WTC11 (cell line): ENCODE data around the gene TCAIM. TPM values are rescaled to one million over a fixed set of nuclear protein-coding genes. Genes with fewer than 3 reads are reported as not detected.

Experiments
- ATAC-seq: fragments of 200-7000 bp; cut with Tn5 transposase; 2 replicates; pipeline ENCODE4 v1.10.0; 2021; ENCODE audit warnings: mild to moderate bottlenecking, moderate library complexity
- CTCF ChIA-PET: fragments of 300-600 bp; sonication (Branson Sonifier 250); formaldehyde crosslinking; loops from one replicate; lab custom pipeline; 2021; ENCODE audit warnings: antibody characterized with exemption; lab: Charles Lee
- POLR2A ChIA-PET: fragments of 350-600 bp; sonication (Branson Sonifier 250); formaldehyde crosslinking; loops from one replicate; lab custom pipeline; 2021; ENCODE audit warnings: antibody characterized with exemption; lab: Charles Lee
- DNase-seq: peaks from one replicate; pipeline ENCODE4 v3.0.0; 2021; ENCODE audit warnings: low spot score
- H3K27ac Mint-ChIP-seq: 2 replicates; pipeline ENCODE4 v1.8.0; 2021; ENCODE audit warnings: mixed read lengths
- H3K27me3 Mint-ChIP-seq: 2 replicates; pipeline ENCODE4 v1.8.0; 2021; ENCODE audit warnings: low read depth, mild to moderate bottlenecking, moderate library complexity, mixed read lengths
- H3K36me3 Mint-ChIP-seq: 2 replicates; pipeline ENCODE4 v1.8.0; 2021; ENCODE audit warnings: mixed read lengths
- H3K4me1 Mint-ChIP-seq: 2 replicates; pipeline ENCODE4 v1.8.0; 2022; ENCODE audit warnings: mixed read lengths
- H3K4me3 Mint-ChIP-seq: 2 replicates; pipeline ENCODE4 v1.8.0; 2021; ENCODE audit warnings: mild to moderate bottlenecking, moderate library complexity, mixed read lengths
- H3K9me3 Mint-ChIP-seq: 2 replicates; pipeline ENCODE4 v1.8.0; 2021; ENCODE audit warnings: mixed read lengths
- ATF1 ChIP-seq: sonication (generic); formaldehyde crosslinking; IDR thresholded peaks from 2 replicates; pipeline ENCODE4 v1.8.1; 2023; ENCODE audit warnings: mild to moderate bottlenecking, moderate library complexity, missing genetic modification reagents
- ATF3 ChIP-seq: sonication (generic); formaldehyde crosslinking; conservative IDR thresholded peaks from 2 replicates; pipeline ENCODE4 v1.8.1; 2022; ENCODE audit warnings: mild to moderate bottlenecking, missing genetic modification reagents
- CDX4 ChIP-seq: fragments of 250-450 bp; sonication (Bioruptor Pico); IDR thresholded peaks from 2 replicates; pipeline ENCODE4 v1.9.0; 2021; ENCODE audit warnings: moderate library complexity, mild to moderate bottlenecking, inconsistent platforms, borderline replicate concordance
- FOXP1 ChIP-seq: sonication (generic); formaldehyde crosslinking; IDR thresholded peaks from 2 replicates; pipeline ENCODE4 v1.8.0; 2022; ENCODE audit warnings: missing genetic modification reagents, mild to moderate bottlenecking, moderate library complexity, borderline replicate concordance
- FOXP4 ChIP-seq: sonication (generic); formaldehyde crosslinking; IDR thresholded peaks from 2 replicates; pipeline ENCODE4 v1.8.0; 2022; ENCODE audit warnings: mild to moderate bottlenecking, missing genetic modification reagents
- GABPB1 ChIP-seq: sonication (generic); formaldehyde crosslinking; IDR thresholded peaks from 2 replicates; pipeline ENCODE4 v1.8.1; 2023; ENCODE audit warnings: mild to moderate bottlenecking, missing genetic modification reagents
- HMGA2 ChIP-seq: fragments of 250-450 bp; sonication (Bioruptor Pico); IDR thresholded peaks from 2 replicates; pipeline ENCODE4 v1.4.0; 2021; ENCODE audit warnings: mild to moderate bottlenecking, moderate library complexity
- JAZF1 ChIP-seq: fragments of 250-450 bp; sonication (Bioruptor Pico); IDR thresholded peaks from 2 replicates; pipeline ENCODE4 v1.9.0; 2021; ENCODE audit warnings: moderate library complexity, mild to moderate bottlenecking, inconsistent platforms
- MLX ChIP-seq: sonication (generic); formaldehyde crosslinking; IDR thresholded peaks from 2 replicates; pipeline ENCODE4 v1.8.1; 2023; ENCODE audit warnings: mild to moderate bottlenecking, missing genetic modification reagents, moderate library complexity
- MXD4 ChIP-seq: fragments of 250-450 bp; sonication (Bioruptor Pico); IDR thresholded peaks from 2 replicates; pipeline ENCODE4 v1.8.0; 2021; ENCODE audit warnings: mild to moderate bottlenecking, moderate library complexity, borderline replicate concordance
- MYBL2 ChIP-seq: sonication (generic); formaldehyde crosslinking; IDR thresholded peaks from 2 replicates; pipeline ENCODE4 v1.8.1; 2023; ENCODE audit warnings: mild to moderate bottlenecking, moderate library complexity, missing genetic modification reagents
- OVOL2 ChIP-seq: fragments of 250-450 bp; sonication (Bioruptor Pico); IDR thresholded peaks from 2 replicates; pipeline ENCODE4 v1.9.0; 2021; ENCODE audit warnings: mild to moderate bottlenecking, borderline replicate concordance
- PRRX2 ChIP-seq: fragments of 250-450 bp; sonication (Bioruptor Pico); IDR thresholded peaks from 2 replicates; pipeline ENCODE4 v1.8.0; 2021; ENCODE audit warnings: mild to moderate bottlenecking
- SP1 ChIP-seq: sonication (generic); formaldehyde crosslinking; conservative IDR thresholded peaks from 2 replicates; pipeline ENCODE4 v1.8.1; 2022; ENCODE audit warnings: missing genetic modification reagents
- TP53 ChIP-seq: sonication (generic); formaldehyde crosslinking; IDR thresholded peaks from 2 replicates; pipeline ENCODE4 v1.8.1; 2023; ENCODE audit warnings: mild to moderate bottlenecking, missing genetic modification reagents
- ZNF121 ChIP-seq: sonication (generic); formaldehyde crosslinking; IDR thresholded peaks from 2 replicates; pipeline ENCODE4 v1.8.0; 2023; ENCODE audit warnings: missing genetic modification reagents
- ZNF138 ChIP-seq: sonication (generic); formaldehyde crosslinking; conservative IDR thresholded peaks from 2 replicates; pipeline ENCODE4 v1.8.1; 2022; ENCODE audit warnings: mild to moderate bottlenecking, moderate library complexity, missing genetic modification reagents
- ZNF232 ChIP-seq: sonication (generic); formaldehyde crosslinking; IDR thresholded peaks from 2 replicates; pipeline ENCODE4 v1.8.0; 2022; ENCODE audit warnings: mild to moderate bottlenecking, missing genetic modification reagents
- ZNF281 ChIP-seq: sonication (generic); formaldehyde crosslinking; IDR thresholded peaks from 2 replicates; pipeline ENCODE4 v1.8.0; 2023; ENCODE audit warnings: mild to moderate bottlenecking, missing genetic modification reagents
- ZNF423 ChIP-seq: fragments of 250-450 bp; sonication (Bioruptor Pico); IDR thresholded peaks from 2 replicates; pipeline ENCODE4 v2.1.2; 2022; ENCODE audit warnings: mild to moderate bottlenecking, moderate library complexity
- total RNA-seq: library from RNA; stranded (reverse); gene quantifications from 3 replicates; pipeline ENCODE4 v1.2.3, GENCODE V29; 2021
- TF ChIP-seq, protein P1 (sequence below): sonication (generic); formaldehyde crosslinking; conservative IDR thresholded peaks from 2 replicates; pipeline ENCODE4 v1.8.1; 2023; ENCODE audit warnings: mild to moderate bottlenecking, low read depth, missing genetic modification reagents, moderate library complexity
- TF ChIP-seq, protein P2 (sequence below): sonication (generic); formaldehyde crosslinking; IDR thresholded peaks from 2 replicates; pipeline ENCODE4 v1.8.1; 2022; ENCODE audit warnings: missing genetic modification reagents, borderline replicate concordance

TCAIM gene
- total RNA-seq, 1 experiment from 2014 or later: 18.9 TPM

DNA sequence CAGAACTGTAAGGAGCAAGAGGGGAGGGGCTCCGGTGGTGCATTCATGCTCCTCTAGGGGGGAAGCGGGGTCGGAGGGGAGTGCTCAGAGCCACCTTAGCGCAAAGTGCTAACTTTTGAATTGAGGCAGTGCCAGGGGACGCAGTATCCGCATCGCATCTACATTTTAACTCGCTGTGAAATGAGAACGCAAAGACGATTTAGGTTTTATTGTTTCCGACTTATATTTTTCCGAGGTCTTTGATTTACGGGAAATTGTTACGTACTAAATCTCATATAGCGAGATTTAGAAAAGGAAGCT is 212 bp downstream of the TCAIM start:
- no peak for DNase-seq
- Mint-ChIP-seq H3K9me3 (no peaks in the 10 kb centered on the region), H3K4me1 (peaks cover 19% of the 10 kb centered on the region), H3K27ac (peak overlapping the region; percentile 97), H3K36me3 (no peaks in the 10 kb centered on the region), H3K4me3 (peak overlapping the region; percentile 84), H3K27me3 (peaks cover 4% of the 10 kb centered on the region; the same call in 1 of the 2 replicates)
- ChIA-PET CTCF (interaction anchor here (1.0 to 1.6 kb wide), 4 partner anchors 16 to 1377 kb away, joined by 3 to 5 read pairs (median 3); no protein-coding TSS in a partner anchor), POLR2A (interaction anchor here (1.1 to 1.6 kb wide), 3 partner anchors 168 to 423 kb away, joined by 4 to 8 read pairs (median 5); partner anchors contain the start of genes KIAA1143 and KIF15)
- no peak for ATAC-seq
- TF ChIP-seq ZNF281 (CRISPR knock-in tag) (no peak), MXD4 (CRISPR knock-in tag) (no peak), ZNF232 (CRISPR knock-in tag) (0 out of 2 replicates have a peak, but pooled peaks have one; percentile 1), TP53 (CRISPR knock-in tag) (peak; percentile 17; the same call in 1 of the 2 replicates), ZNF138 (CRISPR knock-in tag) (0 out of 2 replicates have a peak, but pooled peaks have one; percentile 65), FOXP4 (CRISPR knock-in tag) (no peak), MYBL2 (CRISPR knock-in tag) (0 out of 2 replicates have a peak, but pooled peaks have one; percentile 16), ATF3 (CRISPR knock-in tag) (no peak)

DNA sequence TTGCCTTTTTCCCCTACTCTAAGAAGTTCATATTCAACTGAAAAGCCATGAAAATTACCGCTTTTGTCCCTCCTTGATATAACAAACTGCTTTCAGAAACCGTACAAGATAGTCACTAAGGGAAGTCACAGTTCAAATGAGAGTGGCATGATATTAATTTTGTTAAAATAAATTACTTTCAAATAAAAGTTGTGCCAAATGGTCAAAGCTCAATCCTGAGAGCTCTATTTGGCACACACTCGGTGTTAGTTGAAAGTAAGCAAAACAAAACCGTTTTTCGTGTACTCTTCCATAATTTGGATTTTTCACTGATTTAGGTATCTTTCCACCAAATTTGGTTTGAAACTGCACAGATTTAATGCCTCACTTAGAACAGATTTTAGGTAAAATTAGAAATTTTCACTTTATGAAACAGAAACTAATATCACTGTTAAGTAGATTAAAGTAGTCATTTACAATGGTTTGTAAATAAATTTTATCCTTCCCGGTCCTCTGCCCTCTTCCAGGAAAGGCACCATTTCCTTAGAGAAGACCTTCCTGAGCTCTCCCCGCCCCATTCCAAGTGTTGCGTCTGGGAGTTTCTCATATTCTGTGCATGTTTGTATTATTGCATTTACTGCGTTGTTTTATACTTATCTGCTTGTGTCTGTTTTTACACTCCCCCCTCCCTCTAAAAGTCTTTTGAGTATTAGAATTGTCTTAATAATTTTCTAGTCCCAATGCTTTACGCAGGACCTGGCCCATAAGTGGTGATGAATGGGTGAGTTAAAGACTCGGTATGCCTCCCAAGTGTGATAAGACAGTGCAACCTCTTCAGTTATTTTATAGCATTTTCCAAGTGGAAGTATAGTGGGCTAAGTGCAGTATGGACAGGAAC is 853 bp downstream of the TCAIM start:
- ATAC-seq (no peak), DNase-seq (no peak)
- H3K9me3 Mint-ChIP-seq: peaks cover 3% of the 10 kb centered on the region; the same call in 1 of the 2 replicates
- no peaks in the 10 kb centered on the region for H3K36me3 Mint-ChIP-seq
- ChIA-PET CTCF (interaction anchor here (1.1 to 1.6 kb wide), 2 partner anchors 16 to 84 kb away, joined by 3 to 5 read pairs; no protein-coding TSS in a partner anchor), POLR2A (interaction anchor here (1.6 kb wide), 1 partner anchor 422 kb away, joined by 5 read pairs; the partner anchor contains the start of genes KIAA1143 and KIF15)
- H3K4me3 Mint-ChIP-seq: peak overlapping the region; percentile 84
- H3K27me3 Mint-ChIP-seq: 0 out of 2 replicates have a peak, but pooled peaks cover 1% of the 10 kb centered on the region
- H3K27ac Mint-ChIP-seq: peak overlapping the region; percentile 97
- H3K4me1 Mint-ChIP-seq: peaks cover 19% of the 10 kb centered on the region
- TF ChIP-seq HMGA2 (no peak), JAZF1 (no peak), GABPB1 (CRISPR knock-in tag) (no peak), OVOL2 (CRISPR knock-in tag) (no peak), ATF1 (CRISPR knock-in tag) (no peak), CDX4 (CRISPR knock-in tag) (no peak), ZNF121 (CRISPR knock-in tag) (no peak), SP1 (CRISPR knock-in tag) (no peak), ZNF423 (CRISPR knock-in tag) (no peak), FOXP1 (CRISPR knock-in tag) (no peak), MLX (no peak), PRRX2 (no peak)
- TF ChIP-seq, protein P1, sequence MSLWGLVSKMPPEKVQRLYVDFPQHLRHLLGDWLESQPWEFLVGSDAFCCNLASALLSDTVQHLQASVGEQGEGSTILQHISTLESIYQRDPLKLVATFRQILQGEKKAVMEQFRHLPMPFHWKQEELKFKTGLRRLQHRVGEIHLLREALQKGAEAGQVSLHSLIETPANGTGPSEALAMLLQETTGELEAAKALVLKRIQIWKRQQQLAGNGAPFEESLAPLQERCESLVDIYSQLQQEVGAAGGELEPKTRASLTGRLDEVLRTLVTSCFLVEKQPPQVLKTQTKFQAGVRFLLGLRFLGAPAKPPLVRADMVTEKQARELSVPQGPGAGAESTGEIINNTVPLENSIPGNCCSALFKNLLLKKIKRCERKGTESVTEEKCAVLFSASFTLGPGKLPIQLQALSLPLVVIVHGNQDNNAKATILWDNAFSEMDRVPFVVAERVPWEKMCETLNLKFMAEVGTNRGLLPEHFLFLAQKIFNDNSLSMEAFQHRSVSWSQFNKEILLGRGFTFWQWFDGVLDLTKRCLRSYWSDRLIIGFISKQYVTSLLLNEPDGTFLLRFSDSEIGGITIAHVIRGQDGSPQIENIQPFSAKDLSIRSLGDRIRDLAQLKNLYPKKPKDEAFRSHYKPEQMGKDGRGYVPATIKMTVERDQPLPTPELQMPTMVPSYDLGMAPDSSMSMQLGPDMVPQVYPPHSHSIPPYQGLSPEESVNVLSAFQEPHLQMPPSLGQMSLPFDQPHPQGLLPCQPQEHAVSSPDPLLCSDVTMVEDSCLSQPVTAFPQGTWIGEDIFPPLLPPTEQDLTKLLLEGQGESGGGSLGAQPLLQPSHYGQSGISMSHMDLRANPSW (CRISPR knock-in tag): no peak
- TF ChIP-seq, protein P2, sequence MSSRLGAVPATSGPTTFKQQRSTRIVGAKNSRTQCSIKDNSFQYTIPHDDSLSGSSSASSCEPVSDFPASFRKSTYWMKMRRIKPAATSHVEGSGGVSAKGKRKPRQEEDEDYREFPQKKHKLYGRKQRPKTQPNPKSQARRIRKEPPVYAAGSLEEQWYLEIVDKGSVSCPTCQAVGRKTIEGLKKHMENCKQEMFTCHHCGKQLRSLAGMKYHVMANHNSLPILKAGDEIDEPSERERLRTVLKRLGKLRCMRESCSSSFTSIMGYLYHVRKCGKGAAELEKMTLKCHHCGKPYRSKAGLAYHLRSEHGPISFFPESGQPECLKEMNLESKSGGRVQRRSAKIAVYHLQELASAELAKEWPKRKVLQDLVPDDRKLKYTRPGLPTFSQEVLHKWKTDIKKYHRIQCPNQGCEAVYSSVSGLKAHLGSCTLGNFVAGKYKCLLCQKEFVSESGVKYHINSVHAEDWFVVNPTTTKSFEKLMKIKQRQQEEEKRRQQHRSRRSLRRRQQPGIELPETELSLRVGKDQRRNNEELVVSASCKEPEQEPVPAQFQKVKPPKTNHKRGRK (CRISPR knock-in tag): no peak
